AG04450 (cell line): ENCODE measurements around the gene OR52I2. TPM values are rescaled to one million over a fixed set of nuclear protein-coding genes. Genes with fewer than 3 reads are reported as not detected.

Source experiments
- CTCF ChIA-PET: fragments of 300-600, 350-600 bp; formaldehyde crosslinking; extraction: SDS; loops from one replicate; lab custom pipeline; 2022; ENCODE audit warnings: antibody characterized with exemption, inconsistent platforms; lab: Charles Lee
- POLR2A ChIA-PET: fragments of 350-600 bp; formaldehyde crosslinking; extraction: SDS; loops from one replicate; lab custom pipeline; 2021; ENCODE audit warnings: antibody characterized with exemption, inconsistent platforms; lab: Yijun Ruan, JAX
- DNase-seq: peaks from one replicate; pipeline ENCODE4 v3.0.0-alpha.2; 2011; ENCODE audit warnings: low read depth, low spot score
- H3K27ac ChIP-seq: one replicate; pipeline ENCODE4 v1.5.1; 2012; ENCODE audit warnings: low read depth, low read length, control low read depth
- H3K27me3 ChIP-seq: one replicate; pipeline ENCODE4 v1.6.0; 2012; ENCODE audit warnings: low read length; ENCODE audit not compliant: control insufficient read depth, insufficient read depth
- H3K4me3 ChIP-seq: 2 replicates; pipeline ENCODE4 v1.5.1; 2011; ENCODE audit warnings: mild to moderate bottlenecking, low read depth, low read length, control low read depth
- H3K9me3 ChIP-seq: 2 replicates; pipeline ENCODE4 v1.5.1; 2012; ENCODE audit warnings: low read length; ENCODE audit not compliant: control insufficient read depth, insufficient read depth
- polyA plus RNA-seq: library from polyadenylated mRNA; depleted of rRNA; stranded (reverse); fragments of >200 nt; gene quantifications from 2 replicates; pipeline ENCODE4 v1.2.3, GENCODE V29; 2011
- TF ChIP-seq, protein P1 (sequence below): IDR thresholded peaks from 2 replicates; pipeline ENCODE4 v1.5.1; 2011; ENCODE audit warnings: low read depth, low read length, control low read depth, inconsistent platforms

Gene OR52I2
- polyA plus RNA-seq, 1 experiment, result not detected

GRCh38 chr11:4636136-4636535 is 54.6 kb downstream of the OR52I2 start:
- H3K4me3 ChIP-seq, result no peak overlapping the region
- ChIA-PET CTCF (interaction anchor here (0.5 to 4.2 kb wide), 75 partner anchors 10 to 1216 kb away, joined by 3 to 134 read pairs (median 5); partner anchors contain the start of genes OR51E2, OR51F2, OR51T1 and OR52A1), POLR2A (no interaction called here)
- DNase-seq, result no peak
- H3K9me3 ChIP-seq, result no peaks in the 10 kb centered on the region
- H3K27ac ChIP-seq, result no peak overlapping the region
- H3K27me3 ChIP-seq, result no peaks in the 10 kb centered on the region
- TF ChIP-seq, protein P1, sequence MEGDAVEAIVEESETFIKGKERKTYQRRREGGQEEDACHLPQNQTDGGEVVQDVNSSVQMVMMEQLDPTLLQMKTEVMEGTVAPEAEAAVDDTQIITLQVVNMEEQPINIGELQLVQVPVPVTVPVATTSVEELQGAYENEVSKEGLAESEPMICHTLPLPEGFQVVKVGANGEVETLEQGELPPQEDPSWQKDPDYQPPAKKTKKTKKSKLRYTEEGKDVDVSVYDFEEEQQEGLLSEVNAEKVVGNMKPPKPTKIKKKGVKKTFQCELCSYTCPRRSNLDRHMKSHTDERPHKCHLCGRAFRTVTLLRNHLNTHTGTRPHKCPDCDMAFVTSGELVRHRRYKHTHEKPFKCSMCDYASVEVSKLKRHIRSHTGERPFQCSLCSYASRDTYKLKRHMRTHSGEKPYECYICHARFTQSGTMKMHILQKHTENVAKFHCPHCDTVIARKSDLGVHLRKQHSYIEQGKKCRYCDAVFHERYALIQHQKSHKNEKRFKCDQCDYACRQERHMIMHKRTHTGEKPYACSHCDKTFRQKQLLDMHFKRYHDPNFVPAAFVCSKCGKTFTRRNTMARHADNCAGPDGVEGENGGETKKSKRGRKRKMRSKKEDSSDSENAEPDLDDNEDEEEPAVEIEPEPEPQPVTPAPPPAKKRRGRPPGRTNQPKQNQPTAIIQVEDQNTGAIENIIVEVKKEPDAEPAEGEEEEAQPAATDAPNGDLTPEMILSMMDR, result no peak

GRCh38 chr11:4636962-4637661 is 55.6 kb downstream of the OR52I2 start, which contains the start of gene OR51D1:
TSS of gene OR51D1 (plus strand) at chr11:4637477. CDS start at chr11:4639791, 2,314 bp downstream.
- Histone ChIP-seq H3K4me3 (peak within 1 kb of the TSS; percentile 54), H3K27me3 (no peaks in the 10 kb centered on the region), H3K27ac (no peak within 1 kb of the TSS), H3K9me3 (no peaks in the 10 kb centered on the region)
- ChIA-PET POLR2A (no interaction called here), CTCF (interaction anchor here (0.5 to 4.2 kb wide), 94 partner anchors 10 to 744 kb away, joined by 3 to 134 read pairs (median 4); partner anchors contain the start of genes OR51E2, OR51F2, OR51T1 and OR52A1)
- TF ChIP-seq, protein P1, result peak; percentile 95
- DNase-seq, result peak; percentile 47

DNA sequence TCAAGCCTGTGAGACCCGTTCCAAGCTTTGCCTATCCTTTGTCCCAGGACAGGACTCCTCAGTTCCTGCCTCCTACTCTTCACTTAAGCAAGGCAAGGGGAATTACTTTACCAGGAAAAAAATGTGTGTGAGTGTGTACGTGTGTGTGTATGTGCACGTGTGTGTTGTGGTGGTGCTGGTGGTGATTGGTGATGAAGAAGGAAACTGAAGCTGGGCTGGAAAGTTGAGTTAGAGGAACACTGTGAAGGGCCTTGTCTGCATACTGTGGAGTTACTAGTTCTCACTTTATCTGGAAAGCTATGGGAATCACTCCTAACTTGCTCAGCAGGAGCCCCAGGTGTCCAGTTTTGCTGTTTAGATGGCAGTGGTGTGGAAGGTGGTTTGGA is 56.1 kb downstream of the OR52I2 start:
- ChIA-PET CTCF (interaction anchor here (0.6 to 4.2 kb wide), 64 partner anchors 10 to 744 kb away, joined by 3 to 134 read pairs (median 5); partner anchors contain the start of genes OR51E2, OR51F2, OR52A1 and TRIM68), POLR2A (no interaction called here)
- Histone ChIP-seq H3K4me3 (no peak overlapping the region), H3K9me3 (no peaks in the 10 kb centered on the region), H3K27ac (no peak overlapping the region), H3K27me3 (no peaks in the 10 kb centered on the region)
- no peak for DNase-seq
- TF ChIP-seq, protein P1, result no peak

- TF ChIP-seq, protein P1, result no peak
- ChIA-PET CTCF (interaction anchor here (0.9 kb wide), 1 partner anchor 186 kb away, joined by 3 read pairs; no protein-coding TSS in a partner anchor), POLR2A (no interaction called here)
- H3K27me3 ChIP-seq, result no peaks in the 10 kb centered on the region
- DNase-seq, result no peak
- H3K27ac ChIP-seq, result no peak overlapping the region
- H3K4me3 ChIP-seq, result no peak overlapping the region
- H3K9me3 ChIP-seq, result no peaks in the 10 kb centered on the region
Observed at GRCh38 chr11:4639931-4640330, 58.4 kb downstream of the OR52I2 start.

GRCh38 chr11:4641501-4641900 is 60.0 kb downstream of the OR52I2 start:
- H3K27me3 ChIP-seq, result no peaks in the 10 kb centered on the region
- no peaks in the 10 kb centered on the region for H3K9me3 ChIP-seq
- TF ChIP-seq, protein P1, result no peak
- H3K4me3 ChIP-seq, result no peak overlapping the region
- H3K27ac ChIP-seq, result no peak overlapping the region
- DNase-seq, result no peak
- CTCF ChIA-PET, result no interaction called here
- POLR2A ChIA-PET, result no interaction called here
